T-helper 1 cell (primary cell): ENCODE data around the gene DRC7.

ENCODE experiments used
- DNase-seq, 5 donors: peaks; one replicate each; pipeline ENCODE4 v3.0.0-alpha.2; 2012 to 2020

Gene DRC7

GRCh38 chr16:57679016-57679415 lies 15.6 kb upstream of the DRC7 start:
- no peak for DNase-seq

GRCh38 chr16:57679767-57680482 lies 14.7 kb upstream of the DRC7 start:
- no peak for DNase-seq

GRCh38 chr16:57680842-57681375 lies 13.7 kb upstream of the DRC7 start:
- no peak for DNase-seq

- no peak for DNase-seq
Measured at GRCh38 chr16:57681950-57682728, 12.5 kb upstream of the DRC7 start.

- no peak for DNase-seq
Measured at GRCh38 chr16:57682809-57683635, 11.6 kb upstream of the DRC7 start.

GRCh38 chr16:57683636-57684545 lies 10.7 kb upstream of the DRC7 start:
- DNase-seq, result no peak

- no peak for DNase-seq
Measured at GRCh38 chr16:57684626-57685358, 9.8 kb upstream of the DRC7 start.

GRCh38 chr16:57685633-57686032 lies 9.0 kb upstream of the DRC7 start:
- DNase-seq, result no peak

- no peak for DNase-seq
Measured at GRCh38 chr16:57686577-57686976, 8.0 kb upstream of the DRC7 start.

- no peak for DNase-seq
Measured at GRCh38 chr16:57687363-57687929, 7.2 kb upstream of the DRC7 start.

- DNase-seq, result no peak
Measured at GRCh38 chr16:57688487-57688986, 6.1 kb upstream of the DRC7 start.

GRCh38 chr16:57688987-57689761 lies 5.4 kb upstream of the DRC7 start:
- no peak for DNase-seq

GRCh38 chr16:57689762-57690558 lies 4.6 kb upstream of the DRC7 start:
- DNase-seq, result peak in 1 of 5 donors; percentile 89

- DNase-seq, result no peak
Measured at GRCh38 chr16:57690782-57691471, 3.7 kb upstream of the DRC7 start.

- DNase-seq, result no peak
Measured at GRCh38 chr16:57692636-57693035, 2.0 kb upstream of the DRC7 start.

GRCh38 chr16:57693550-57693949 lies 1.1 kb upstream of the DRC7 start:
- no peak for DNase-seq

GRCh38 chr16:57694231-57694724 lies 328 bp upstream of the DRC7 start:
- no peak for DNase-seq

- no peak for DNase-seq
Measured at GRCh38 chr16:57695680-57696069, 1.1 kb downstream of the DRC7 start.
